HCT116 (cell line): ENCODE measurements around the gene OR5AL1. TPM values are rescaled to one million over a fixed set of nuclear protein-coding genes. Genes with fewer than 3 reads are reported as not detected.

ENCODE experiments used
- ATAC-seq: fragments of 200-7000 bp; cut with Tn5 transposase; 2 replicates; pipeline ENCODE4 v1.9.1; 2020; ENCODE audit warnings: mild to moderate bottlenecking, moderate library complexity
- BruUV-seq: library from RNA; stranded (reverse); fragments of 400-500 nt; replicated peaks from 2 replicates; lab custom pipeline; 2021; lab: Mats Ljungman, UMichigan
- CTCF ChIA-PET: fragments of 300-600 bp; sonication (Branson Sonifier 250); formaldehyde crosslinking; loops from one replicate; lab custom pipeline; 2021; ENCODE audit warnings: antibody characterized with exemption; lab: Charles Lee
- POLR2A ChIA-PET: fragments of 300-600, 350-600 bp; sonication (Branson Sonifier 250); formaldehyde crosslinking; loops from one replicate; lab custom pipeline; 2021; ENCODE audit warnings: antibody characterized with exemption; lab: Charles Lee
- RAD21 ChIA-PET, 2 experiments: fragments of 300-600 bp; sonication (Branson Sonifier 250); formaldehyde crosslinking; loops; one replicate each; lab custom pipeline; 2023; ENCODE audit warnings: low total read pairs in 2 of 2; ENCODE audit not compliant: uncharacterized antibody in 2 of 2, unreplicated experiment in 2 of 2, low non-redundant PET in 1 of 2; lab: Charles Lee
- DNase-seq: peaks from one replicate; pipeline ENCODE4 v3.0.0-alpha.2; 2010; ENCODE audit warnings: low read depth, low spot score
- H2AFZ ChIP-seq: fragments of 200-600 bp; shearing (Covaris generic), sonication (generic); 2 replicates; pipeline ENCODE4 v1.6.1; 2017; ENCODE audit warnings: low read depth, mixed run types, mixed read lengths, antibody characterized with exemption, low read length; ENCODE audit not compliant: poor library complexity, severe bottlenecking
- H3K27ac ChIP-seq: 2 replicates; pipeline ENCODE4 v1.5.1; 2012; ENCODE audit warnings: low read depth, low read length
- H3K27me3 ChIP-seq: fragments of 200-600 bp; sonication (generic); 2 replicates; pipeline ENCODE4 v1.6.1; 2016; ENCODE audit warnings: mixed run types, low read length, mixed read lengths; ENCODE audit not compliant: insufficient read depth
- H3K36me3 ChIP-seq, 2 experiments: fragments of 200-500 bp in 1 of 2; fragments of 200-600 bp in 1 of 2; sonication (Bioruptor generic) in 1 of 2; sonication (generic) in 1 of 2; 2 replicates each; pipeline versions ENCODE4 v1.5.1 to v1.6.1; 2014 to 2016; ENCODE audit warnings: low read length in 2 of 2, inconsistent platforms in 1 of 2, mixed read lengths in 1 of 2, mixed run types in 1 of 2; ENCODE audit not compliant: insufficient read depth in 2 of 2, control insufficient read depth in 1 of 2
- H3K4me1 ChIP-seq, 2 experiments: fragments of 200-600 bp in 1 of 2; sonication (generic) in 1 of 2; 2 replicates each; pipeline versions ENCODE4 v1.5.1 to v1.6.1; 2012 to 2017; ENCODE audit warnings: low read length in 2 of 2, inconsistent platforms in 1 of 2, mild to moderate bottlenecking in 1 of 2, mixed read lengths in 1 of 2, mixed run types in 1 of 2, moderate library complexity in 1 of 2; ENCODE audit not compliant: insufficient read depth in 2 of 2, control insufficient read depth in 1 of 2
- H3K4me2 ChIP-seq: fragments of 200-600 bp; sonication (generic); 2 replicates; pipeline ENCODE4 v1.6.1; 2017; ENCODE audit warnings: mixed run types, low read length, mixed read lengths
- H3K4me3 ChIP-seq, 2 experiments: fragments of 200-600 bp in 1 of 2; sonication (generic) in 1 of 2; replicated peaks in 1 of 2; 2 replicates each; pipeline ENCODE4 v1.5.1; 2011 to 2016; ENCODE audit warnings: low read length in 2 of 2, control low read depth in 1 of 2, low read depth in 1 of 2, mild to moderate bottlenecking in 1 of 2, mixed read lengths in 1 of 2, mixed run types in 1 of 2
- H3K79me2 ChIP-seq: fragments of 200-600 bp; sonication (generic); 2 replicates; pipeline ENCODE4 v1.6.1; 2017; ENCODE audit warnings: mild to moderate bottlenecking, mixed run types, low read length, moderate library complexity, mixed read lengths; ENCODE audit not compliant: insufficient read depth
- H3K9ac ChIP-seq: fragments of 200-600 bp; sonication (generic); 2 replicates; pipeline ENCODE4 v1.6.1; 2016; ENCODE audit warnings: low read length, mixed read lengths
- H3K9me2 ChIP-seq: fragments of 200-600 bp; sonication (generic), shearing (Covaris generic); 2 replicates; pipeline ENCODE4 v1.6.1; 2017; ENCODE audit warnings: mixed run types, mild to moderate bottlenecking, moderate library complexity; ENCODE audit not compliant: insufficient read depth
- H3K9me3 ChIP-seq, 2 experiments: fragments of 200-500 bp in 1 of 2; fragments of 200-600 bp in 1 of 2; sonication (Bioruptor generic) in 1 of 2; sonication (generic) in 1 of 2; 2 replicates each; pipeline ENCODE4 v1.6.1; 2014 to 2017; ENCODE audit warnings: low read length in 2 of 2, mixed read lengths in 2 of 2, inconsistent platforms in 1 of 2, low read depth in 1 of 2, mild to moderate bottlenecking in 1 of 2, mixed run types in 1 of 2, moderate library complexity in 1 of 2; ENCODE audit not compliant: control insufficient read depth in 1 of 2, insufficient read depth in 1 of 2
- H4K20me1 ChIP-seq: fragments of 200-600 bp; sonication (generic), shearing (Covaris generic); 2 replicates; pipeline ENCODE4 v1.6.1; 2017; ENCODE audit warnings: mixed run types, mild to moderate bottlenecking, moderate library complexity; ENCODE audit not compliant: insufficient read depth
- ATF3 ChIP-seq: IDR thresholded peaks from 2 replicates; pipeline ENCODE4 v1.6.1; 2012
- CBX3 ChIP-seq: IDR thresholded peaks from 2 replicates; pipeline ENCODE4 v1.6.1; 2012; ENCODE audit warnings: low read depth
- CEBPB ChIP-seq: IDR thresholded peaks from 2 replicates; pipeline ENCODE4 v1.6.1; 2012; ENCODE audit warnings: low read depth
- EZH2 ChIP-seq: fragments of 200-600 bp; sonication (generic); IDR thresholded peaks from 2 replicates; pipeline ENCODE4 v1.6.1; 2017; ENCODE audit warnings: antibody characterized with exemption, mixed run types
- EZH2phosphoT487 ChIP-seq: fragments of 200-600 bp; IDR thresholded peaks from 2 replicates; pipeline ENCODE4 v1.6.1; 2018; ENCODE audit warnings: antibody characterized with exemption, borderline replicate concordance
- FOSL1 ChIP-seq: IDR thresholded peaks from 2 replicates; pipeline ENCODE4 v1.6.1; 2012; ENCODE audit warnings: low read depth
- JUND ChIP-seq: IDR thresholded peaks from 2 replicates; pipeline ENCODE4 v1.6.1; 2012
- MAX ChIP-seq: IDR thresholded peaks from 2 replicates; pipeline ENCODE4 v1.6.1; 2012
- POLR2A ChIP-seq: IDR thresholded peaks from 2 replicates; pipeline ENCODE4 v1.7.0; 2011; ENCODE audit warnings: borderline replicate concordance; ENCODE audit not compliant: insufficient read depth, insufficient read length; ENCODE audit errors: extremely low read depth
- POLR2AphosphoS5 ChIP-seq: IDR thresholded peaks from 2 replicates; pipeline ENCODE4 v1.6.1; 2011; ENCODE audit warnings: mild to moderate bottlenecking, low read depth, low read length, moderate library complexity
- REST ChIP-seq: IDR thresholded peaks from 2 replicates; pipeline ENCODE4 v1.6.1; 2012; ENCODE audit warnings: low read depth
- SIN3A ChIP-seq: IDR thresholded peaks from 2 replicates; pipeline ENCODE4 v1.6.1; 2012; ENCODE audit warnings: low read depth
- SRF ChIP-seq: IDR thresholded peaks from 2 replicates; pipeline ENCODE4 v1.6.1; 2012; ENCODE audit warnings: low read depth
- TCF7L2 ChIP-seq: IDR thresholded peaks from 2 replicates; pipeline ENCODE4 v1.7.0; 2011; ENCODE audit warnings: borderline replicate concordance, inconsistent platforms; ENCODE audit not compliant: insufficient read depth, insufficient read length; ENCODE audit errors: extremely low read depth
- YY1 ChIP-seq: IDR thresholded peaks from 2 replicates; pipeline ENCODE4 v1.6.1; 2011; ENCODE audit warnings: low read length, low read depth, moderate library complexity, mild to moderate bottlenecking; ENCODE audit not compliant: insufficient replicate concordance; ENCODE audit errors: extremely low read depth
- ZBTB33 ChIP-seq: IDR thresholded peaks from 2 replicates; pipeline ENCODE4 v1.6.1; 2011; ENCODE audit warnings: mild to moderate bottlenecking, low read length, moderate library complexity; ENCODE audit not compliant: insufficient replicate concordance; ENCODE audit errors: extremely low read depth
- ZFX ChIP-seq: fragments of 450-650 bp; IDR thresholded peaks from 2 replicates; pipeline ENCODE4 v1.6.1; 2017
- ZNF274 ChIP-seq: fragments of 200-500 bp; sonication (Bioruptor generic); IDR thresholded peaks from 2 replicates; pipeline ENCODE4 v1.6.1; 2014; ENCODE audit warnings: mild to moderate bottlenecking, low read depth, low read length, inconsistent platforms
- intact Hi-C: fragments of 100-400 bp; cut with micrococcal nuclease; formaldehyde crosslinking; loops from 2 replicates; pipeline ENCODE4 v1.10.0; 2022
- total RNA-seq: library from RNA; stranded (reverse); gene quantifications from one replicate; pipeline ENCODE4 v1.2.1, GENCODE V29; 2021; ENCODE audit not compliant: unreplicated experiment

OR5AL1 gene
- total RNA-seq, 1 experiment from 2014 or later, result not detected

- BruUV-seq, result no TSS peak
- CTCF ChIA-PET, result no interaction called here
Observed at GRCh38 chr11:56375324-56375723, 37.2 kb upstream of the OR5AL1 start, which contains the start of gene OR8U1. Gene OR8U1 (plus strand): TSS chr11:56375624. CDS start chr11:56375624, 0 bp downstream.

More at GRCh38 chr11:56375324-56375723, 37.2 kb upstream of the OR5AL1 start, which contains the start of gene OR8U1:
- intact Hi-C loops, result no loop called here
- RAD21 ChIA-PET, result no interaction called here
- POLR2A ChIA-PET, result no interaction called here
- no peaks in the 10 kb centered on the region for H3K4me1 ChIP-seq
- H3K9ac ChIP-seq, result no peak within 1 kb of the TSS
- no peak within 1 kb of the TSS for H2AFZ ChIP-seq
- no peak for ATAC-seq
- H3K9me2 ChIP-seq, result no peaks in the 10 kb centered on the region
- peaks cover 13 to 18% of the 10 kb centered on the region in 2 experiments; a peak in 3 of 4 replicates for H3K9me3 ChIP-seq
- no peak for DNase-seq
- TF ChIP-seq SIN3A (no peak), CBX3 (no peak), MAX (no peak), ZFX (no peak), REST (no peak), FOSL1 (no peak), TCF7L2 (no peak), ZBTB33 (no peak), SRF (no peak), CEBPB (no peak), POLR2AphosphoS5 (no peak), ATF3 (no peak), JUND (no peak), ZNF274 (no peak), EZH2 (no peak), EZH2phosphoT487 (no peak), POLR2A (no peak), YY1 (no peak)
- no peaks in the 10 kb centered on the region for H3K27me3 ChIP-seq
- no peak within 1 kb of the TSS for H3K27ac ChIP-seq
- H3K36me3 ChIP-seq, result no peaks in the 10 kb centered on the region
- no peak within 1 kb of the TSS for H3K4me2 ChIP-seq
- no peaks in the 10 kb centered on the region for H3K79me2 ChIP-seq
- no peak within 1 kb of the TSS for H3K4me3 ChIP-seq
- H4K20me1 ChIP-seq, result no peaks in the 10 kb centered on the region
